Body of pancreas (tissue), 4 donors: ENCODE results near the gene COLEC12. TPM values are rescaled to one million over a fixed set of nuclear protein-coding genes. Genes with fewer than 3 reads are reported as not detected.

Experiments
- ATAC-seq: fragments of 150-250 bp; one replicate; pipeline ENCODE4 v1.9.1; 2016
- DNase-seq, 4 donors: peaks; one replicate each; pipeline ENCODE4 v3.0.0-alpha.2; 2019
- H3K27ac ChIP-seq, 4 donors: fragments of 200-600 bp; sonication (generic); 1 replicate in 3 of 4; 2 replicates in 1 of 4; pipeline versions ENCODE4 v1.5.1 to v1.6.1; 2016 to 2019; ENCODE audit warnings: mild to moderate bottlenecking in 1 of 4, mixed read lengths in 1 of 4, moderate library complexity in 1 of 4
- H3K27me3 ChIP-seq, 2 donors: fragments of 200-600 bp; sonication (generic); one replicate each; pipeline ENCODE4 v1.6.0; 2016; ENCODE audit warnings: mild to moderate bottlenecking in 1 of 2
- H3K36me3 ChIP-seq, 2 donors: fragments of 200-600 bp; sonication (generic); replicated peaks in 1 of 2; 2 replicates each; pipeline ENCODE4 v1.5.1; 2016; ENCODE audit warnings: low read depth in 2 of 2; ENCODE audit not compliant: insufficient read depth in 1 of 2
- H3K4me1 ChIP-seq: fragments of 200-600 bp; sonication (generic); one replicate; pipeline ENCODE4 v1.6.0; 2016
- H3K4me3 ChIP-seq, 2 donors: fragments of 200-600 bp; sonication (generic); 1 replicate in 1 of 2; 2 replicates in 1 of 2; pipeline ENCODE4 v1.5.1; 2016 to 2019
- H3K9me3 ChIP-seq, 3 donors: fragments of 200-600 bp; sonication (generic); 1 replicate in 2 of 3; 2 replicates in 1 of 3; pipeline ENCODE4 v1.5.1; 2016
- CTCF ChIP-seq, 7 experiments: fragments of 450-650 bp in 4 of 7; fragments of 200-600 bp in 3 of 7; sonication (generic) in 3 of 7; IDR thresholded peaks; one replicate each; pipeline ENCODE4 v1.5.1; 2016 to 2019; ENCODE audit warnings: antibody characterized with exemption in 7 of 7
- POLR2A ChIP-seq, 3 donors: fragments of 450-650 bp; IDR thresholded peaks; one replicate each; pipeline ENCODE4 v1.6.1; 2016; ENCODE audit warnings: antibody characterized with exemption in 3 of 3, mild to moderate bottlenecking in 2 of 3
- WGBS, 2 donors: methylation state at CpG; one replicate each; pipeline ENCODE4 v1.1.5; 2017; 5-methylcytosine and 5-hydroxymethylcytosine counted together
- intact Hi-C: fragments of 100-400 bp; cut with DNase I; formaldehyde crosslinking; loops from one replicate; pipeline ENCODE4 v1.15.1; 2023
- total RNA-seq, 2 donors: library from RNA; depleted of rRNA; stranded (reverse); fragments of >200 nt; gene quantifications; one replicate each; pipeline ENCODE4 v1.1.0, GENCODE V29; 2016

The COLEC12 gene
- total RNA-seq, 2 donors from 2014 or later = 3.6 to 4.2 TPM

GRCh38 chr18:498931-499775 is 1.3 kb downstream of the COLEC12 start:
- DNase-seq (peak in 2 of 4 donors; percentile 24 to 25), ATAC-seq (peak; percentile 60)
- Histone ChIP-seq H3K27ac (no peak overlapping the region), H3K4me3 (no peak overlapping the region), H3K27me3 (peaks cover 0 to 12% of the 10 kb centered on the region in 2 donors), H3K4me1 (peaks cover 21% of the 10 kb centered on the region), H3K36me3 (no peaks in the 10 kb centered on the region), H3K9me3 (no peaks in the 10 kb centered on the region)
- intact Hi-C loops = no loop called here
- TF ChIP-seq CTCF (IDR thresholded peaks at IDR 0.05) = no peak
- TF ChIP-seq POLR2A (IDR thresholded peaks at IDR 0.05) = no peak
- WGBS, 2 donors = 1 to 5% methylated on average over 20 to 32 of the region's 32 CpGs

DNA sequence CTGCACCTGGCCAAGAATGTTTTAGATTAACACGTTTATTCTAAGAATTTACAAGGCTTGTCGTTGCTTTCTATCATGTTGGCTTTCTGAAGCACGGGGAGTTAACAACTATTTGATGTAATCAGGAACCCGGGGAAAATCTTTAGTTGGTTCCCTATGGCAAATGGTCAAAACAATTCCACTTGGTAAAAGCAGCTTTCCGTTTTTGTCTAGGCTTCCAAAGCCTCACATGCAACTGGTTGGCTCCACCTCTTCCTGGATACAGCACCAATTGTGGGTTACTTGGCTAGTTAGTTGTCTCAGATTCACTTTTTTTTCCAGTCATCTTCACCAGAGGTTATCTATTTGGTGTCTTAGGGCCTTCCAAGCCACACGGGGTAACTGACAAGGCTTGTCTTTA is 2.8 kb downstream of the COLEC12 start:
- intact Hi-C loops = no loop called here
- DNase-seq (no peak), ATAC-seq (no peak)
- Histone ChIP-seq H3K27ac (no peak overlapping the region), H3K27me3 (peaks cover 0 to 12% of the 10 kb centered on the region in 2 donors), H3K4me1 (peaks cover 21% of the 10 kb centered on the region), H3K9me3 (no peaks in the 10 kb centered on the region), H3K4me3 (no peak overlapping the region), H3K36me3 (no peaks in the 10 kb centered on the region)
- WGBS, 2 donors = 64% methylated on average over 6 of the region's 6 CpGs
- no peak for TF ChIP-seq POLR2A (IDR thresholded peaks at IDR 0.05)
- TF ChIP-seq CTCF (IDR thresholded peaks at IDR 0.05) = no peak

DNA sequence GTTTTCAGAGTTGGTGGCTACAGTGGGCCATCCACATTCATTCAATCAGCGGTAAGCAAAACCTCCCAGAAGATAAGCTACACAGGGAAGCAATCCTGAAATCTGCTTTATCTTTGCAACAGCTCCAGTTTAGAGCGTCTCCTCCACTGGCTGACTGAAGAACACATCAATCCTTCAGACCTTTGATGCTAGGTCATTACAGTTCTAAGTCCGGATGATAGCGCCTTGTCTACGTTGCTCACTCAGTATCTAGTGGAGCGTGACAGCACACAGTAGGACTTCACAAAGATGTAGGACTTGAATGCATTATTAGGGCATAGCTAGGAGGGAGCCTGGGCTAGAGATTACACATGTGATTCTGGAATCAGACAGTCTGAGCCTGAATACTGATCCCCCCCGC is 5.0 kb downstream of the COLEC12 start:
- H3K4me3 ChIP-seq = no peak overlapping the region
- no peaks in the 10 kb centered on the region for H3K36me3 ChIP-seq
- no peak for ATAC-seq
- WGBS, 2 donors = 77 to 90% methylated on average over 5 to 7 of the region's 7 CpGs
- intact Hi-C loops = no loop called here
- no peak for TF ChIP-seq POLR2A (IDR thresholded peaks at IDR 0.05)
- TF ChIP-seq CTCF (IDR thresholded peaks at IDR 0.05) = no peak
- H3K4me1 ChIP-seq = peaks cover 14% of the 10 kb centered on the region
- DNase-seq = no peak
- H3K27ac ChIP-seq = no peak overlapping the region
- peaks cover 0 to 12% of the 10 kb centered on the region in 2 donors for H3K27me3 ChIP-seq
- H3K9me3 ChIP-seq = no peaks in the 10 kb centered on the region

GRCh38 chr18:495017-495416 is 5.5 kb downstream of the COLEC12 start:
- Histone ChIP-seq H3K27ac (no peak overlapping the region), H3K27me3 (peaks cover 0 to 12% of the 10 kb centered on the region in 2 donors), H3K4me1 (peaks cover 10% of the 10 kb centered on the region), H3K9me3 (no peaks in the 10 kb centered on the region), H3K4me3 (no peak overlapping the region), H3K36me3 (no peaks in the 10 kb centered on the region)
- intact Hi-C loops = no loop called here
- ATAC-seq = no peak
- WGBS, 2 donors = 50 to 78% methylated on average over 1 of the region's 1 CpG
- no peak for TF ChIP-seq POLR2A (IDR thresholded peaks at IDR 0.05)
- TF ChIP-seq CTCF (IDR thresholded peaks at IDR 0.05) = no peak
- DNase-seq = no peak
